Measurements from ENCODE around the gene DMD. TPM values are rescaled to one million over a fixed set of nuclear protein-coding genes. Genes with fewer than 3 reads are reported as not detected.

Gene DMD
- total and polyA plus RNA-seq, 2 of the 13 experiments (the other 11 are each of a cell fraction or from before 2014, with no cell fraction given): 17.6 to 25.9 TPM

GRCh38 chrX:32745323-32745722 is 466.0 kb downstream of the DMD start:
- FAIRE-seq (no peak), DNase-seq (ENCODE audit: low spot score) (no peak), ATAC-seq (no peak)
- TF ChIP-seq NFE2L1 (CRISPR knock-in tag; IDR thresholded peaks at IDR 0.05; ENCODE audit: borderline replicate concordance) (no peak), ZNF382 (CRISPR knock-in tag; IDR thresholded peaks at IDR 0.05; ENCODE audit: borderline replicate concordance) (no peak), MYPOP (CRISPR knock-in tag; IDR thresholded peaks at IDR 0.05) (no peak), ZNF607 (CRISPR knock-in tag; IDR thresholded peaks at IDR 0.05; ENCODE audit: borderline replicate concordance) (no peak), ZSCAN21 (CRISPR knock-in tag; IDR thresholded peaks at IDR 0.05; ENCODE audit: borderline replicate concordance) (no peak), GATAD1 (CRISPR knock-in tag; IDR thresholded peaks at IDR 0.05) (no peak), HNRNPLL (IDR thresholded peaks at IDR 0.05; ENCODE audit: low read depth, low read length, poor library complexity, severe bottlenecking) (no peak), ZNF234 (CRISPR knock-in tag; conservative IDR thresholded peaks at IDR 0.05) (no peak), ZNF317 (CRISPR knock-in tag; IDR thresholded peaks at IDR 0.05) (no peak), CC2D1A (CRISPR knock-in tag; IDR thresholded peaks at IDR 0.05) (no peak), ARNTL (CRISPR knock-in tag; IDR thresholded peaks at IDR 0.05) (no peak)
- TF ChIP-seq, protein P1, sequence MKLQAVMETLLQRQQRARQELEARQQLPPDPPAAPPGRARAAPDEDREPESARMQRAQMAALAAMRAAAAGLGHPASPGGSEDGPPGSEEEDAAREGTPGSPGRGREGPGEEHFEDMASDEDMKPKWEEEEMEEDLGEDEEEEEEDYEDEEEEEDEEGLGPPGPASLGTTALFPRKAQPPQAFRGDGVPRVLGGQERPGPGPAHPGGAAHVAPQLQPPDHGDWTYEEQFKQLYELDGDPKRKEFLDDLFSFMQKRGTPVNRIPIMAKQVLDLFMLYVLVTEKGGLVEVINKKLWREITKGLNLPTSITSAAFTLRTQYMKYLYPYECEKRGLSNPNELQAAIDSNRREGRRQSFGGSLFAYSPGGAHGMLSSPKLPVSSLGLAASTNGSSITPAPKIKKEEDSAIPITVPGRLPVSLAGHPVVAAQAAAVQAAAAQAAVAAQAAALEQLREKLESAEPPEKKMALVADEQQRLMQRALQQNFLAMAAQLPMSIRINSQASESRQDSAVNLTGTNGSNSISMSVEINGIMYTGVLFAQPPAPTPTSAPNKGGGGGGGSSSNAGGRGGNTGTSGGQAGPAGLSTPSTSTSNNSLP (IDR thresholded peaks at IDR 0.05; ENCODE audit: low read depth, low read length): no peak
- TF ChIP-seq, protein P2, sequence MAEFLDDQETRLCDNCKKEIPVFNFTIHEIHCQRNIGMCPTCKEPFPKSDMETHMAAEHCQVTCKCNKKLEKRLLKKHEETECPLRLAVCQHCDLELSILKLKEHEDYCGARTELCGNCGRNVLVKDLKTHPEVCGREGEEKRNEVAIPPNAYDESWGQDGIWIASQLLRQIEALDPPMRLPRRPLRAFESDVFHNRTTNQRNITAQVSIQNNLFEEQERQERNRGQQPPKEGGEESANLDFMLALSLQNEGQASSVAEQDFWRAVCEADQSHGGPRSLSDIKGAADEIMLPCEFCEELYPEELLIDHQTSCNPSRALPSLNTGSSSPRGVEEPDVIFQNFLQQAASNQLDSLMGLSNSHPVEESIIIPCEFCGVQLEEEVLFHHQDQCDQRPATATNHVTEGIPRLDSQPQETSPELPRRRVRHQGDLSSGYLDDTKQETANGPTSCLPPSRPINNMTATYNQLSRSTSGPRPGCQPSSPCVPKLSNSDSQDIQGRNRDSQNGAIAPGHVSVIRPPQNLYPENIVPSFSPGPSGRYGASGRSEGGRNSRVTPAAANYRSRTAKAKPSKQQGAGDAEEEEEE (CRISPR knock-in tag; IDR thresholded peaks at IDR 0.05; ENCODE audit: borderline replicate concordance): no peak
- Histone ChIP-seq H3K9ac (ENCODE audit: insufficient read depth, low read depth, low read length) (no peak overlapping the region), H3K4me2 (ENCODE audit: low read depth, low read length) (no peak overlapping the region), H3K27ac (ENCODE audit: extremely low read length, insufficient read depth, low read length) (no peak overlapping the region), H3K36me3 (replicated peaks in 1 of 2; ENCODE audit: control insufficient read depth in 1 of 2, insufficient read depth in 2 of 2, low read length in 2 of 2) (no peaks in the 10 kb centered on the region), H3K9me3 (ENCODE audit: low read length) (no peaks in the 10 kb centered on the region), H3K4me3 (replicated peaks in 1 of 3; ENCODE audit: insufficient read depth in 1 of 3, low read depth in 2 of 3, low read length in 3 of 3) (no peak overlapping the region), H2AFZ (ENCODE audit: low read length) (no peak overlapping the region), H3K27me3 (ENCODE audit: control insufficient read depth in 1 of 2, insufficient read depth in 2 of 2, low read length in 2 of 2) (no peaks in the 10 kb centered on the region), H3K4me1 (ENCODE audit: insufficient read depth, low read length) (no peaks in the 10 kb centered on the region), H3K79me2 (ENCODE audit: insufficient read depth, low read length) (no peaks in the 10 kb centered on the region), H4K20me1 (ENCODE audit: insufficient read depth, low read length) (no peaks in the 10 kb centered on the region)
- in situ Hi-C loops (cut with HindIII; ENCODE audit: extremely low pct_ligation_motif_present, low pct_unique_long_range_greater_than_20kb) (no loop called here), intact Hi-C loops (cut with micrococcal nuclease; ENCODE audit: unreplicated experiment) (no loop called here)
- WGBS (ENCODE audit: low lambda C conversion rate): 0% methylated on average over 2 of the region's 2 CpGs
- ChIA-PET POLR2A (no interaction called here), CTCF (ENCODE audit: low intra/inter-chr PET ratio, low total read pairs) (no interaction called here)
- BruUV-seq (replicated peaks): no TSS peak

All from HepG2 (cell line).